MV-4-11 (cell line): ENCODE data around the gene RNF123.
"Not testable (repeated sequence)": the region's sequence is repeated elsewhere in the genome, so short reads cannot be mapped to it uniquely, and the experiment has no call there.

Experiments
- DNase-seq: peaks from one replicate; lab custom pipeline; 2025; lab: John Stamatoyannopoulos, UW

RNF123 gene

GRCh38 chr3:49720855-49721595 is 31.7 kb downstream of the RNF123 start:
- DNase-seq = no peak

GRCh38 chr3:49721596-49721895 is 32.2 kb downstream of the RNF123 start:
- no peak for DNase-seq

GRCh38 chr3:49721896-49722781 is 32.8 kb downstream of the RNF123 start:
- DNase-seq = no peak

- no peak for DNase-seq
Observed at GRCh38 chr3:49722896-49723295, 33.5 kb downstream of the RNF123 start.

GRCh38 chr3:49723296-49723627 is 33.9 kb downstream of the RNF123 start:
- DNase-seq = peak; percentile 30

GRCh38 chr3:49723628-49724551 is 34.5 kb downstream of the RNF123 start, which contains the start of gene GMPPB:
GMPPB (minus strand) TSS chr3:49723951; CDS start chr3:49723726, 225 bp downstream.
- DNase-seq = peak; percentile 96

- no peak for DNase-seq
Observed at GRCh38 chr3:49724586-49724985, 35.2 kb downstream of the RNF123 start.

GRCh38 chr3:49725906-49726681 is 36.7 kb downstream of the RNF123 start:
- no peak for DNase-seq

GRCh38 chr3:49727154-49727923 is 38.0 kb downstream of the RNF123 start:
- DNase-seq = no peak

GRCh38 chr3:49727924-49728361 is 38.6 kb downstream of the RNF123 start:
- DNase-seq = no peak

GRCh38 chr3:49729966-49730609 is 40.7 kb downstream of the RNF123 start:
- DNase-seq = no peak

- DNase-seq = no peak
Observed at GRCh38 chr3:49732597-49732996, 43.2 kb downstream of the RNF123 start.

GRCh38 chr3:49733551-49733950 is 44.2 kb downstream of the RNF123 start:
- peak; percentile 80 for DNase-seq

GRCh38 chr3:49734752-49735151 is 45.4 kb downstream of the RNF123 start:
- DNase-seq = no peak

- no peak for DNase-seq
Observed at GRCh38 chr3:49738067-49738713, 48.8 kb downstream of the RNF123 start.

GRCh38 chr3:49740427-49740826 is 51.1 kb downstream of the RNF123 start:
- DNase-seq = no peak

- no peak for DNase-seq
Observed at GRCh38 chr3:49745986-49746385, 56.6 kb downstream of the RNF123 start.

GRCh38 chr3:49747792-49748480 is 58.6 kb downstream of the RNF123 start:
- no peak for DNase-seq

- not testable (repeated sequence) for DNase-seq
Observed at GRCh38 chr3:49748874-49749273, 59.5 kb downstream of the RNF123 start.
